Memory B cell (primary cell): Measurements from ENCODE around the gene ATP5ME.
"Not testable (repeated sequence)": the region's sequence is repeated elsewhere in the genome, so short reads cannot be mapped to it uniquely, and the experiment has no call there.

Experiments
- ATAC-seq: fragments of 150-1000 bp; cut with Tn5 transposase; 2 replicates; pipeline ENCODE4 v1.10.0; 2021; ENCODE audit warnings: low read depth, mild to moderate bottlenecking, moderate library complexity
- DNase-seq, 2 donors: peaks; one replicate each; pipeline ENCODE4 v3.0.0; 2022; ENCODE audit warnings: low spot score in 2 of 2
- H3K27ac Mint-ChIP-seq: one replicate; pipeline ENCODE4 v1.8.0; 2022; ENCODE audit warnings: mild to moderate bottlenecking, moderate library complexity, mixed read lengths
- H3K27me3 Mint-ChIP-seq: one replicate; pipeline ENCODE4 v1.8.0; 2022; ENCODE audit warnings: mixed read lengths
- H3K36me3 Mint-ChIP-seq: one replicate; pipeline ENCODE4 v1.8.0; 2022; ENCODE audit warnings: mild to moderate bottlenecking, mixed read lengths
- H3K4me1 Mint-ChIP-seq: one replicate; pipeline ENCODE4 v1.8.0; 2022; ENCODE audit warnings: mixed read lengths
- H3K4me3 Mint-ChIP-seq: one replicate; pipeline ENCODE4 v1.8.0; 2022; ENCODE audit warnings: mild to moderate bottlenecking, moderate library complexity, mixed read lengths
- H3K9me3 Mint-ChIP-seq: one replicate; pipeline ENCODE4 v1.8.0; 2022; ENCODE audit warnings: mixed read lengths

Gene ATP5ME

DNA sequence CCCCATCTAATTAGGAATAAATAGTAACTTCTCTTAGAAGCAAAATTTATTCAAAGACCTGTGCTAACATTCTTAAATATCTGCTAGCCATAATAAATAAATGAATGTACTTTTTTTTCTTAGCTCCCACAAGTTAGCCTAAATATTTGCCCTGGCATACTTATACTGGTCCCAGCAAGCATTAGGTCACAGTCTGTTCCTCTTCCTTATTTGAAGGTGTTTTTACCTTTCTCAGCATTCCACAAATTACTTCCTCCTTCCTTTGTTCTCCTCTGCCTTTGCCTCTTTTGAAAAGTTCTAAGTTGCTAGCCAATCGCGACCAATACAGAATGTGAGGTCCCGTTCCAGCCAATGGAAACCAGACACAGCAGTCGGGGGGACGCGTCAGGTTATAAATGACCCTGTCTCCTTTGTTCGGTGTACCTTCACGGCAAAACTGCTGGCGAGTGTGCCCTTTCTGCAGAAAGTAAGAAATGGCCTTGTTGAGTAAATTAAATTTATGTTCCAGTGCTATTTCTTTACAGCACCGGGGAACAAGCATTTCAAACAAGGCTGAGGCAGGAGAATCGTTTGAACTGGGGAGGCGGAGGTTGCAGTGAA lies 20.4 kb upstream of the ATP5ME start:
- not testable (repeated sequence) for H3K9me3 Mint-ChIP-seq, DNase-seq, H3K4me3 Mint-ChIP-seq, H3K36me3 Mint-ChIP-seq, H3K4me1 Mint-ChIP-seq, H3K27me3 Mint-ChIP-seq, H3K27ac Mint-ChIP-seq, ATAC-seq

GRCh38 chr4:692771-693554 lies 18.9 kb upstream of the ATP5ME start:
- ATAC-seq, result no peak
- DNase-seq, result no peak
- Mint-ChIP-seq H3K9me3 (peaks cover 1% of the 10 kb centered on the region), H3K36me3 (peaks cover 1% of the 10 kb centered on the region), H3K27me3 (peaks cover 3% of the 10 kb centered on the region), H3K4me1 (no peaks in the 10 kb centered on the region), H3K4me3 (no peak overlapping the region), H3K27ac (no peak overlapping the region)

DNA sequence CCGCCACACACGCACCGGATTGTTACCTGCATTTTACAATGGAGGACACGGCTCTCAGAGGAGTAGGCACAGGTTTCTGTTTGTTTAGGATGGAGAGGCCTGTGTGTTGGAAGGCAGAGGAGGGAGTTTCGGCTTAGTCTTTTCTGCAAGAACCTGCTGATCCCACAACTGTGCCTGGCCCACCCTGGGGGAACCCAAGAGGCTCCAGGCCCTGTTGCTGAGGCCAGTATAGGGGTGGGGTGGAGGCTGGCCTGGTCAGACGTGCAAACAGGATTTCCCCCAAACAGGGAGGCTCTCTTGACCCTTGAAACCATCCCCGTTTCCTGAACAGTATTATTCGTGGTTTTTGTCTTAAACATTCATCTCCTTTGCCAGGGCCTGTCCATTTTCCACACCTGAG lies 15.6 kb upstream of the ATP5ME start:
- Mint-ChIP-seq H3K27me3 (peaks cover 9% of the 10 kb centered on the region), H3K9me3 (no peaks in the 10 kb centered on the region), H3K36me3 (no peaks in the 10 kb centered on the region), H3K4me1 (peaks cover 2% of the 10 kb centered on the region), H3K27ac (no peak overlapping the region), H3K4me3 (no peak overlapping the region)
- DNase-seq (no peak), ATAC-seq (no peak)

DNA sequence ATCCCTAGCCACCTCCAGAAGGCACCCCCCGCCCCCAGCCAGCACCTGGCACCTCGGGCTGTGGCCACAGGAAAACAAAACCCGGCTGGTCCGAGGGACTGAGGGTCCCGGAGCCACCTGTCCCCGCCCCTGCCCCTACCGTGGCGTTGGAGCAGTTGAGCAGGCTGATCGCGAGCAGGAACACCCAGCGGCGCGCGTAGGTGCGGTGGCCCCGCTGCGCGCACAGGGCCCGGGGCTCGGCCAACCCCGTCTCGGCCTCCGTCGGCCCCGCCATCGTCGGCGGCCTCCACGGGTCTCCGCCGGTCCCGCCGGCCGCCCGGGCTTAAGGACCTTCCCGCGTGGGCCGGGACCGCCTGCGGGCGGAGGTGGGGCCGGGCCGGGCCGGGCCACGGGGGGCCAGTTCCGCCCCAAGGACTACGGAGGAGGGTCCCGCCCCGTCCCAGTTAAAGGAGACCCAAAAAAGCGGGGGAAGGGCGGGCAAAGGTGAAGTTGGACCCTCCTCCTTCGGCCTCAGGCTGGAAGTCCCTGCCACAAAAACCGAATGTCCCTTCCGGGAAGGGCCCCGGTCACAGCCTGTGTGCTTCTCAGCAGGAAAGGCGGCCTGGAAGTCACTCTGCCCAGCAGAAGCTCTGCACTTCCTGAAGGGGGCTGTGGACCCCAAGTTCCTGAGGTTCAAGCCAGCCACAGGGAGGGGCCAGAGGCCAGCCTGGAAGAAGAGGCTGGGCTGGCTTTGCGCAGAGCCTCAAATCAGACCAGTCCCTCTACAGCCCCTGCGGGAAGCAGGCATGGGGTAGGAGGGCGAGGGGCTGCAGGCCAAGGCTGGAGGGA lies 15.0 kb upstream of the ATP5ME start, which contains the start of gene SLC49A3:
Gene SLC49A3, minus strand, starts transcription at position 298 of the 828 bp plus-strand sequence. Its CDS starts 24 bp downstream, at position 274.
- Mint-ChIP-seq H3K9me3 (no peaks in the 10 kb centered on the region), H3K27ac (no peak within 1 kb of the TSS), H3K4me3 (peak within 1 kb of the TSS; percentile 29), H3K4me1 (peaks cover 2% of the 10 kb centered on the region), H3K36me3 (no peaks in the 10 kb centered on the region), H3K27me3 (peaks cover 9% of the 10 kb centered on the region)
- DNase-seq (no peak), ATAC-seq (peak; percentile 47)

- Mint-ChIP-seq H3K36me3 (no peaks in the 10 kb centered on the region), H3K27me3 (peaks cover 9% of the 10 kb centered on the region), H3K4me3 (peak overlapping the region; percentile 29), H3K9me3 (no peaks in the 10 kb centered on the region), H3K27ac (no peak overlapping the region), H3K4me1 (peaks cover 5% of the 10 kb centered on the region)
- ATAC-seq, result peak; percentile 6
- DNase-seq, result no peak
Measured at GRCh38 chr4:687971-688853, 14.1 kb upstream of the ATP5ME start.

GRCh38 chr4:687048-687970 lies 13.2 kb upstream of the ATP5ME start:
- H3K27ac Mint-ChIP-seq, result no peak overlapping the region
- DNase-seq (no peak), ATAC-seq (no peak)

GRCh38 chr4:686413-687040 lies 12.5 kb upstream of the ATP5ME start:
- Mint-ChIP-seq H3K27me3 (peaks cover 9% of the 10 kb centered on the region), H3K27ac (no peak overlapping the region), H3K4me1 (peaks cover 10% of the 10 kb centered on the region), H3K36me3 (no peaks in the 10 kb centered on the region), H3K4me3 (no peak overlapping the region), H3K9me3 (no peaks in the 10 kb centered on the region)
- no peak for DNase-seq
- no peak for ATAC-seq

More at GRCh38 chr4:687048-687970, 13.2 kb upstream of the ATP5ME start:
- no peaks in the 10 kb centered on the region for H3K36me3 Mint-ChIP-seq
- H3K27me3 Mint-ChIP-seq, result peaks cover 9% of the 10 kb centered on the region
- no peaks in the 10 kb centered on the region for H3K9me3 Mint-ChIP-seq
- peaks cover 10% of the 10 kb centered on the region for H3K4me1 Mint-ChIP-seq
- H3K4me3 Mint-ChIP-seq, result no peak overlapping the region

- Mint-ChIP-seq H3K27me3 (peaks cover 9% of the 10 kb centered on the region), H3K9me3 (no peaks in the 10 kb centered on the region), H3K4me3 (no peak overlapping the region), H3K4me1 (peaks cover 10% of the 10 kb centered on the region), H3K27ac (no peak overlapping the region), H3K36me3 (no peaks in the 10 kb centered on the region)
- DNase-seq (no peak), ATAC-seq (no peak)
Measured at GRCh38 chr4:685679-686412, 11.8 kb upstream of the ATP5ME start.

DNA sequence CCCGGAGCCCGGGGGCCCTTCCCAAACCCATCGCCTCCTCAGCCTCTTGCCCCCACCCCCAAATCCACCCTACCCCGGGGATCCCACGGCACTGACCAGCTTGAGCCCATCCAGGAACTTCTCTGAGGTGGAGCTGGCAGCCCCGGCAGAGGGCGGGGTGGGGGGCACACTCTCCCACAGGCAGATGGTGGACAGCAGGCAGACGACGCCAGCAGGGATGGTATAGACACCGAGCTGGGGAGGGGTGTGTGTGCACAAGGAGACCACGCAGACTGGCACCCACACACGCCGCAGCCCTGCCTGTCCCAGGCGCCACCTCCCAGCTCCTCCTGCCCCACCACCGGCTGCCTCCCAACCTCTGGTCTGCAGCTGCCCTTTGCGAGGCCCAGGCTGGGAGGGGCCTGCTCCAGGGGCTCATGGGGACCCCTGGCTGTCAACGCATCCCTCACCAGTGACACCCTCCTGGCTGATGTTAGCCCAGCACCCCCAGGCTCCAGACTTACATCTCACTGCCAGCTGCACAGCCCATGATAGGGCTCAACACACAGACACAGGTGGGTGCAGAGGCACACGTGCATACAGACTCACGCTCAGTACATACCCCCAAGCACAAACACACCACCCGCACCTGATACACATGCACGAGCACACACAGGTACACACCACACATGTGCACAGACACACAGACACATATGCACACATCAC lies 10.7 kb upstream of the ATP5ME start:
- no peak for DNase-seq
- no peaks in the 10 kb centered on the region for H3K36me3 Mint-ChIP-seq
- no peak overlapping the region for H3K4me3 Mint-ChIP-seq
- peaks cover 13% of the 10 kb centered on the region for H3K4me1 Mint-ChIP-seq
- peaks cover 6% of the 10 kb centered on the region for H3K27me3 Mint-ChIP-seq
- H3K27ac Mint-ChIP-seq, result no peak overlapping the region
- ATAC-seq, result no peak
- H3K9me3 Mint-ChIP-seq, result no peaks in the 10 kb centered on the region

- Mint-ChIP-seq H3K9me3 (no peaks in the 10 kb centered on the region), H3K4me1 (peaks cover 13% of the 10 kb centered on the region), H3K4me3 (no peak overlapping the region), H3K27me3 (peaks cover 6% of the 10 kb centered on the region), H3K27ac (no peak overlapping the region), H3K36me3 (no peaks in the 10 kb centered on the region)
- no peak for DNase-seq
- peak; percentile 28 for ATAC-seq
Measured at GRCh38 chr4:683982-684622, 10.0 kb upstream of the ATP5ME start.

DNA sequence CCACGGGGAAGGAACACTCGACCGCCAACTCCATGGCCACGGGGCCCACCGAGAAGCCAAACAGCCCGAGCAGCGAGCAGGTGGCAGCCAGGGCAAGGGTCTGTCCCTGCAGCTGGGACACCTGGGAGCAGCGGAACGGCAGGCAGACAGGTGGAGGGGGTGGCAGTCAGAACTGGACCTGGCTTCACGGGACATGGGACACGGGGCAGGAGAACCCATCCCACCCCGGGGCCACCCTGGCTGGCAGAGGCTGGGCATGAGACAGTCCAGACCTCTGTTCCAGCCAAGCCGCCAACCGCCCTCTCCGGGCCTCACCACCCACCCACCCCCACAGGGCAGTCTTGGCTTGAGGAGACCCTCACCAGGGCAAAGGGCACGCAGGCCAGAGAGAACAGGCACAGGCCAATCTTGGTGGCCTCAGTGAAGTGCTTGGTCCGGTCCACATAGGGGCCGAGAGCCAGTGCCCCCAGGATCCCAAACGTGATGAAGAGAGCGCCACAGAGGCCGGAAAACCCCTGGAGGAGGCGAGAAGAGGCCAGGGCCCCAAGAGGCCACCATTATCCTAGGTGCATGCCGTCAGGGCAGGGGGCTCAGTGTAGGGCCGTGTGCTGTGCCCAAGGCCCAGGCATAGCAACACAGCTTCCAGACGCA lies 9.3 kb upstream of the ATP5ME start:
- Mint-ChIP-seq H3K36me3 (no peaks in the 10 kb centered on the region), H3K4me1 (peaks cover 13% of the 10 kb centered on the region)

More for the DNA sequence above, 9.3 kb upstream of the ATP5ME start:
- DNase-seq (no peak), ATAC-seq (no peak)
- no peak overlapping the region for H3K27ac Mint-ChIP-seq
- H3K9me3 Mint-ChIP-seq, result no peaks in the 10 kb centered on the region
- no peak overlapping the region for H3K4me3 Mint-ChIP-seq
- peaks cover 6% of the 10 kb centered on the region for H3K27me3 Mint-ChIP-seq
